WERI-Rb-1 (cell line): ENCODE results near the gene CLIC5.

Source experiments
- DNase-seq: peaks from one replicate; pipeline ENCODE4 v3.0.0-alpha.2; 2020
- H3K27ac ChIP-seq: fragments of 250-450 bp; sonication (Bioruptor Pico); 2 replicates; pipeline ENCODE4 v1.5.1; 2020; ENCODE audit warnings: mild to moderate bottlenecking, moderate library complexity
- H3K27me3 ChIP-seq: fragments of 250-450 bp; sonication (Bioruptor Pico); 2 replicates; pipeline ENCODE4 v1.5.1; 2021; ENCODE audit warnings: mild to moderate bottlenecking, low read depth, moderate library complexity; ENCODE audit not compliant: insufficient read depth, severe bottlenecking
- H3K36me3 ChIP-seq: fragments of 250-450 bp; sonication (Bioruptor Pico); 2 replicates; pipeline ENCODE4 v1.5.1; 2020; ENCODE audit warnings: mild to moderate bottlenecking, moderate library complexity
- H3K4me3 ChIP-seq: 2 replicates; pipeline ENCODE4 v1.5.1; 2011; ENCODE audit warnings: low read depth, mild to moderate bottlenecking, control low read depth, low read length
- H3K9me3 ChIP-seq: fragments of 250-450 bp; sonication (Bioruptor Pico); 2 replicates; pipeline ENCODE4 v1.5.1; 2021; ENCODE audit warnings: mild to moderate bottlenecking, moderate library complexity; ENCODE audit not compliant: severe bottlenecking
- CTCF ChIP-seq: IDR thresholded peaks from 2 replicates; pipeline ENCODE4 v1.5.1; 2011; ENCODE audit warnings: low read depth, mild to moderate bottlenecking, control low read depth, inconsistent platforms, low read length

The CLIC5 gene

GRCh38 chr6:45851034-45851400 lies 164.6 kb downstream of the CLIC5 start:
- H3K9me3 ChIP-seq = no peaks in the 10 kb centered on the region
- H3K4me3 ChIP-seq = no peak overlapping the region
- no peaks in the 10 kb centered on the region for H3K27me3 ChIP-seq
- no peak for DNase-seq
- no peak for TF ChIP-seq CTCF
- H3K36me3 ChIP-seq = no peaks in the 10 kb centered on the region
- H3K27ac ChIP-seq = no peak overlapping the region

DNA sequence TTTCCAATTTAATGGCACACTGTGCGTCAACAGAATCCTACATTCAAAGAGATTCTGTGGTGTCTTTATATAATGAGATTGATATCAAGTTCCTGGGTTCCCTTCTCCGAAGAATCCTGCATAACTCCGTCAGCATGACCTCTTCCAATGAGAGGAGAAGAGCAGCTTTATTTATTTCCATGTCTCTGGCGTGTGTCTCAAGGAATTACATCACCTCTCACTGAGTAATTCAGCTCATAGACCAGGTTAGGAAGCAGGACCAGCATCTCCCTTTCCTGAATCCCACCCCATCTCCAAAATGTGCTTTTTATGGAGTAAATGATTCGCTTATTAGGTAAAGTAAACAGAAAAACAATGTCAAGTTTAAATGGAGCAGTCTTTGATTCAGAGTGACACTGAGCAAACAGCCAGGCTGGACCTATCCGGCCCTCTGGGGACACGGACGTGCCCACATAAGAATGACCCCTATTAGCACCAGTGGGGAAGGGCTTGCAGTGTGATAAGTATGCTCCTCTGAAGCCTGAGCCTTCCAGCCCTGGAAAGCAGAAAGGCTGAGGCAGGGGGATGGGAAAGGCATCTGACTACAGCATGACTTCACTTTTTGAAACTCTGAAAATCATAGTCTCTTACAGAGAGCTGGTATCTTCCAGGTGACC lies 165.2 kb downstream of the CLIC5 start:
- no peak for DNase-seq
- H3K27me3 ChIP-seq = no peaks in the 10 kb centered on the region
- H3K36me3 ChIP-seq = no peaks in the 10 kb centered on the region
- no peak overlapping the region for H3K27ac ChIP-seq
- no peak overlapping the region for H3K4me3 ChIP-seq
- no peaks in the 10 kb centered on the region for H3K9me3 ChIP-seq
- no peak for TF ChIP-seq CTCF

DNA sequence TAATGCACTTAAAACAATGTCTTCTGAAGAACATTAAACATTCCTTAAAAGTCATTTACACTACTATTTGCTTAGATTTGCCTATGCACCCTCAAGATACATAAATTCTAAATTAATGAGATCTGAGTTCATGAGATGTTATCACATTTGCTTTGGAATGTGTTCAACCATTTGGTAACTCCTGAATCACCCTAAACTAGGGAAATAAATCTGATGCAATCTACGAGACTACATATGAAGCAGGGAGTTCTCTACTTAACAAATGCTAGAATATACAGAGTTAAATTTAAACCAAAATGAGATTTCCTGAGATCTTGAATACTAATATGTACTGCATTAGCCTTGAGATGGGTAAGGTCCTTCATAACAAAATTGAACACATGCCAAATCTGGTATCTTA lies 170.1 kb downstream of the CLIC5 start:
- no peaks in the 10 kb centered on the region for H3K9me3 ChIP-seq
- no peaks in the 10 kb centered on the region for H3K36me3 ChIP-seq
- no peak overlapping the region for H3K4me3 ChIP-seq
- TF ChIP-seq CTCF = no peak
- H3K27me3 ChIP-seq = no peaks in the 10 kb centered on the region
- H3K27ac ChIP-seq = no peak overlapping the region
- DNase-seq = no peak

DNA sequence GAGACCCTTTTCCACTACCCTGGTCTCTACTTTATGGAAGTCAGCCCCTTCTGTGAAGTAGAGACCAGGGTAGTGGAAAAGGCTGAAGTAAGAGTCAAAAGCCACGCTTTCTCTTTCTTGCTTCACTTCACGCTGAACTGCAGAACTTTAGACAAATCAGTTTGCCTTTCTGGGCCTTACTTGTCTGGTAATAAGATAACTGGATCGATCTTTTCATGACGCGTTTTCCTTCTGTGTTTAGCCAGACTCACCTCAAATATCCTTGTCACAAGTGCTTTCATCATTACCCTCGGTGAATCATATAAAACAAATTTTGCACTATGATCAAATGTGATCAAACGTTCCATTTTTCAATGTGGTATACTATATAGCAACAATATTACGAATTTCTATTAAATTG lies 170.7 kb downstream of the CLIC5 start:
- no peaks in the 10 kb centered on the region for H3K27me3 ChIP-seq
- DNase-seq = no peak
- H3K27ac ChIP-seq = no peak overlapping the region
- no peaks in the 10 kb centered on the region for H3K36me3 ChIP-seq
- no peaks in the 10 kb centered on the region for H3K9me3 ChIP-seq
- H3K4me3 ChIP-seq = no peak overlapping the region
- TF ChIP-seq CTCF = no peak

DNA sequence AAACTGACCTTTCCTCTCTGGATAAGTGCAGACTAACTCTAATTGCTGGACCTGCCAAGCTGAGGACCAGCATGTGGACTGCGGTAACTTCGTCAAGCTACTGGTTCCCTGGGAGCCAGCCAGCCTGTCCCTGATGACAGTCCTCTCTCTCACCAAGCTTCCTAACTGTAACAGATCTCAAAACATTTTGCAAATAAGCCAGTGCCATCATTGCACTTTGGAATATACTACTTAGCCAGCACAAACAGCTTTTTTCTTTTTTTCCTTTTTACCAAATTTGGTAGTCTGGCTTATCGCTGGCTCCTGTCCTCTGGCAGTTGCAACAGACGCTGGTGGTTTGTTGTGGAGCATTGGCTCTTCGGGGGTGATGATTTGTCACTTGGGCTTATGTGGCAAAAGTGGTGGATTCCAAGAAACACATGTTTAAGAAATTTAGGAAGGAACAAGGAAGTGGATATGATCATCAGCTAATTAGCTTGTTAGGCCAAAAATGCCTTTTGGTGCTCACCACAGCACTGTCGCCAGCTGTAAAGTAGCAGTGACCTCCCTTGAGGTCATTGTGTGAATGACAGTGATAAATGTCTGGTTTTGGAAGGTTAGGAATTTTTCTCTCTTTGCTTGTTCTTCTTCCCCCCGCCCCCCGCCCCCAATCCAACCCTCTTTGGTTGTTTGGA lies 171.7 kb downstream of the CLIC5 start:
- DNase-seq = no peak
- Histone ChIP-seq H3K27ac (no peak overlapping the region), H3K9me3 (no peaks in the 10 kb centered on the region), H3K36me3 (no peaks in the 10 kb centered on the region), H3K4me3 (no peak overlapping the region), H3K27me3 (no peaks in the 10 kb centered on the region)
- TF ChIP-seq CTCF = no peak

DNA sequence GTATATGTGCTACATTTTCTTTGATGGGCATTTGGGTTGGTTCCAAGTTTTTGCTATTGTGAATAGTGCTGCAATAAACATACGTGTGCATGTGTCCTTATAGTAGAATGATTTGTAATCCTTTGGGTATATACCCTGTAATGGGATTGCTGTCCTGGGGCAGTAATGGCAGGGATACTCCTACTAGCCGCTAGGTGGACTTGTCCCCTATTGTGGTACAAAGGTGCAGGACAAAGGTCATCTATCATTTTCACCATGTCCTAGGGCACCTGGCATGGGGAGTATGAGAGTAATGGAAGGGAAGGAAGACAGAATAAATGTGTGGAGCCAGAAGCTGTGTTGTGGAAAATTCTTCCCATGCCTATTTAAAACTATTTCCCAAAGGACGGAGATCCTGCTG lies 174.6 kb downstream of the CLIC5 start:
- Histone ChIP-seq H3K27ac (no peak overlapping the region), H3K4me3 (no peak overlapping the region), H3K36me3 (no peaks in the 10 kb centered on the region), H3K27me3 (no peaks in the 10 kb centered on the region), H3K9me3 (no peaks in the 10 kb centered on the region)
- no peak for DNase-seq
- TF ChIP-seq CTCF = no peak
